ENCODE data around the gene ENTPD6.

GRCh38 chr20:25224941-25225340, 29.4 kb downstream of the ENTPD6 start:
- TF ChIP-seq CTCF (IDR thresholded peaks at IDR 0.05; ENCODE audit: low read depth, low read length, poor library complexity, severe bottlenecking) = no peak
- TF ChIP-seq EZH2phosphoT487 (IDR thresholded peaks at IDR 0.05; ENCODE audit: borderline replicate concordance, low read length) = no peak

Data from DOHH2 (cell line).